GM06990 (cell line): ENCODE measurements around the gene GINS2.

Experiments used
- DNase-seq: peaks from one replicate; pipeline ENCODE4 v3.0.0-alpha.2; 2011; ENCODE audit not compliant: insufficient read length; ENCODE audit errors: extremely low read depth
- H3K27me3 ChIP-seq: replicated peaks from 2 replicates; pipeline ENCODE4 v1.6.0; 2011; ENCODE audit warnings: low read length; ENCODE audit not compliant: control insufficient read depth, insufficient read depth
- H3K36me3 ChIP-seq: 2 replicates; pipeline ENCODE4 v1.5.1; 2011; ENCODE audit warnings: low read length; ENCODE audit not compliant: control insufficient read depth, insufficient read depth
- H3K4me3 ChIP-seq: replicated peaks from 2 replicates; pipeline ENCODE4 v1.5.1; 2011; ENCODE audit warnings: low read depth, mild to moderate bottlenecking, control low read depth, low read length
- TF ChIP-seq, protein P1 (sequence below): IDR thresholded peaks from 2 replicates; pipeline ENCODE4 v1.5.1; 2011; ENCODE audit warnings: low read length, control low read depth, mild to moderate bottlenecking, inconsistent platforms; ENCODE audit not compliant: insufficient read depth, poor library complexity, severe bottlenecking

GINS2 gene

DNA sequence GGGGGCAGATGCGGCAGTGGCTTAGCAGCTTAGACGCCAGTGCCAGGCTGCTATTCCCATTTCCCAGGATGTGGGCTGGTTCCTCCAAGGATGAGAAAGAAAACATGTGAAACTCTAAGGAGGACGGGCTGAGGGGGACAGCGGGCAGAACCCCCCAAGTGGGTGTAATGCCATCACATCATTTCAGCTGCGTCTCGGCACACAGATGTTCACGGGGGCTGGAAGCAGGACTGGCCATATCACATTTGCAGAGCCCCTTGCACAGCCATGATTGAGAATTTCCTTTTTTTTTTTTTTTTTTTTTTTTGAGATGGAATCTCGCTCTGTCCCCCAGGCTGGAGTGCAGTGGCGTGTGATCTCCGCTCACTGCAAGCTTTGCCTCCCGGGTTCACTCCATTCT is 15.3 kb upstream of the GINS2 start:
- peaks cover 2% of the 10 kb centered on the region; the same call in 1 of the 2 replicates for H3K36me3 ChIP-seq
- TF ChIP-seq, protein P1, sequence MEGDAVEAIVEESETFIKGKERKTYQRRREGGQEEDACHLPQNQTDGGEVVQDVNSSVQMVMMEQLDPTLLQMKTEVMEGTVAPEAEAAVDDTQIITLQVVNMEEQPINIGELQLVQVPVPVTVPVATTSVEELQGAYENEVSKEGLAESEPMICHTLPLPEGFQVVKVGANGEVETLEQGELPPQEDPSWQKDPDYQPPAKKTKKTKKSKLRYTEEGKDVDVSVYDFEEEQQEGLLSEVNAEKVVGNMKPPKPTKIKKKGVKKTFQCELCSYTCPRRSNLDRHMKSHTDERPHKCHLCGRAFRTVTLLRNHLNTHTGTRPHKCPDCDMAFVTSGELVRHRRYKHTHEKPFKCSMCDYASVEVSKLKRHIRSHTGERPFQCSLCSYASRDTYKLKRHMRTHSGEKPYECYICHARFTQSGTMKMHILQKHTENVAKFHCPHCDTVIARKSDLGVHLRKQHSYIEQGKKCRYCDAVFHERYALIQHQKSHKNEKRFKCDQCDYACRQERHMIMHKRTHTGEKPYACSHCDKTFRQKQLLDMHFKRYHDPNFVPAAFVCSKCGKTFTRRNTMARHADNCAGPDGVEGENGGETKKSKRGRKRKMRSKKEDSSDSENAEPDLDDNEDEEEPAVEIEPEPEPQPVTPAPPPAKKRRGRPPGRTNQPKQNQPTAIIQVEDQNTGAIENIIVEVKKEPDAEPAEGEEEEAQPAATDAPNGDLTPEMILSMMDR: no peak
- no peak for DNase-seq
- H3K4me3 ChIP-seq: no peak overlapping the region
- H3K27me3 ChIP-seq: no peaks in the 10 kb centered on the region

DNA sequence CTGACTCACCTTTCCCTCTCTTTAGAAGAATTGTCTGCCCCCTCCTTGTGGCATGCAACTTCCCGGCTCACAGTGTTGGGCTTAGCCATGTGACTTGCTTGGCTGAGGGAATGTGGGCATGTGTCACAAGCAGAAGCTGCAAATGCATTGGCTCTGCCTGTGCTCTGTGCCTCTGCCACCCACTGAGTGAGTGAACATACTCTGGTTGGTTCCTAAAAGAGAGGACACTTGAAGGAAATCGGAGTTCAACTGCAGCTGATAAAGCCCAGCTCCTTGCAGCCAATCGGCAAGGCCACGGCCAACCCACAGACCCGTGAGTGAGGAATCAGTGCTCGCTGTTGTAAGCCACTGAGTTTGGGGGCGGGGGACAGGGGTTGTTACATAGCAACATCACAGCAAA is 10.9 kb upstream of the GINS2 start:
- TF ChIP-seq, protein P1: no peak
- no peaks in the 10 kb centered on the region for H3K36me3 ChIP-seq
- no peak for DNase-seq
- no peak overlapping the region for H3K4me3 ChIP-seq
- no peaks in the 10 kb centered on the region; the same call in 1 of the 2 replicates for H3K27me3 ChIP-seq

DNA sequence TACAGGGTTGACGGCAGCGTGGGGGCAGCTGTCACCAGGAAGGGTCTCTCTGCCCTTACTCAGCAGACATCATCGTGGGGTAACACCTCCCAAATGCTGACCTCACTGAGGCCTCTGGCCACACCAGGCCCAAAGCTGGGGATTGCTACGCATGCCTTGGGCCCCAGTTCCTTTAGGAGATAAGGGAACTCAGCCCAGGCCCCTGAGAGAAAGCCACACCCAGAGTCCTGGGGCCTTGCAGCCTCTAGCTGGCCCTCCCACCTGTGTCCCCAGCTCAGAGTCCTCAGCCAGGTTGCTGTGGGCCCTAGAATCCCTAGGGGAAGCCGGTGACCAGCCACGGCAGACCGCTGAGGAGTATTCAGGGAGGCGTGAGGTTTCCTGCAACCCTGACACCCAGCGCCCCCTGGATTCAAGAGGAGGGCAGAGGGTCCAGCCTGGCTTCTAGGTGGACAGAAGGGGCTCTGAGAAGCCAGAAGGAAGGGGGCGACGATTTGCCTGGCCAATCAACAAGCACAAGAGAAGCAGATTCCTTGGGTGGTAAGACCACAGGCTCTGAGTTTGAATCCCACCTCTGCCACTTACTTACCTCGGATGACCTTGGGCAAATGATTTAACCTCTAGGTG is 10.3 kb upstream of the GINS2 start:
- no peaks in the 10 kb centered on the region; the same call in 1 of the 2 replicates for H3K27me3 ChIP-seq
- DNase-seq: no peak
- TF ChIP-seq, protein P1: no peak
- no peaks in the 10 kb centered on the region for H3K36me3 ChIP-seq
- H3K4me3 ChIP-seq: no peak overlapping the region

DNA sequence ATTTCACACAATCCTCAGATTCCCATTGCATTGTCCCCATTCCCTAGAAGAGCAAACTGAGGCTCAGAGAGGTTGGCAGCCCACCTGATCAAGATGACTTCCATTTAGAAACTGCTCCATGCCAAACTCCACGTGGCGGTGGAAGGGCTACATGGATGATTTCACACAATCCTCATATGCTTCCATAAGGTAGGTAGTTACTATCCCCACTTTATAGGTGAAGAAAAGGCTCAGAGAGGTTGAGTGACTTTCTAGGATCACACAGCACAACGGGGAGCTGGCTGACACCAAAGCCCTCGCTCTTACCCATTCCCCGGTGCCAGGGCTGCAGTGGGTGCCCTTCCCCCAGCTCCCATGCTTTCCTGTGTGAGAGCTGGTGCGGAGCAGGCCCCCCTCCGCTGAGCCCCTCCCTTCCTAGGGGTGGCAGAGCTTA is 9.7 kb upstream of the GINS2 start:
- no peak for DNase-seq
- Histone ChIP-seq H3K36me3 (no peaks in the 10 kb centered on the region), H3K4me3 (no peak overlapping the region), H3K27me3 (no peaks in the 10 kb centered on the region; the same call in 1 of the 2 replicates)
- TF ChIP-seq, protein P1: no peak

DNA sequence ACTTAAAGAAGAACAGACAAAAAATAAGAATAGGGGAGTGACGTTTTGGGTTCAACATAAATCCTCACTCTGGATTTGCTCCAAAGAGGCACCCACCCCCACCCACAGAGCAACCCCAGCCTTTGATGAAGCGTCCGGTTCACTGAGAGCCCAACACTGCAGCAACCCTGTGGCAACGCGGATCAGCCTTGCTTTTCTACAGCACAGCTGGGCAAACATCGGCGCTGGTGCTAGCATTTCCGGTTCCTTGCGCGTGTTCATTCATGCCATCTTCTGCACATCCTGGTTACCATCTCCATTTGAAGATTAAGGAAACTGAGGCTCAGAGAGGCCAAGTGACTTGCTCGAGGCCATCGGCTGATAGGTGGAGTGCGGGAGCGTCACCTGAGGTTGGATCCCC is 8.7 kb upstream of the GINS2 start:
- no peak for DNase-seq
- Histone ChIP-seq H3K27me3 (no peaks in the 10 kb centered on the region; the same call in 1 of the 2 replicates), H3K4me3 (no peak overlapping the region), H3K36me3 (no peaks in the 10 kb centered on the region)
- TF ChIP-seq, protein P1: no peak
